HS-27A (cell line): ENCODE measurements around the gene PCBP1.
"Not testable (repeated sequence)": the region's sequence is repeated elsewhere in the genome, so short reads cannot be mapped to it uniquely, and the experiment has no call there.

Source experiments
- DNase-seq: peaks from one replicate; pipeline ENCODE4 v3.0.0-alpha.2; 2012; ENCODE audit warnings: low read depth, missing footprints

PCBP1 gene

GRCh38 chr2:70124983-70125480 is 37.8 kb downstream of the PCBP1 start:
- no peak for DNase-seq

DNA sequence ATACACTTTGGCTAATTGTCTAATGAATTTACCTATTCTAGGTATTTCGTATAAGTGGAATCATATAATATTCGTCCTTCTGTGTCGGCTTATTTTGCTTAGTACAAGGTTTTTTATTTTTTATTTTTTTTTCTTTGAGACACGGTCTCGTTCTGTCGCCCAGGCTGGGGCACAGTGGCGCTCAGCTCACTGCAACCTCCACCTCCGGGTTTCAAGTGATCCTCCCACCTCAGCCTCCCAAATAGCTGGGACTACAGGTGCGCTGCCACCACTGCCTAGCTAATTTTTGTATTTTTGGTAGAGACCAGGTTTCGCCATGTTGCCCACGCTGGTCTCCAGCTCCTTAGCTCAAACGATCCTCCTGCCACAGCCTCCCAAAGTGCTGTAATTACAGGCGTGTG is 38.2 kb downstream of the PCBP1 start:
- no peak for DNase-seq

DNA sequence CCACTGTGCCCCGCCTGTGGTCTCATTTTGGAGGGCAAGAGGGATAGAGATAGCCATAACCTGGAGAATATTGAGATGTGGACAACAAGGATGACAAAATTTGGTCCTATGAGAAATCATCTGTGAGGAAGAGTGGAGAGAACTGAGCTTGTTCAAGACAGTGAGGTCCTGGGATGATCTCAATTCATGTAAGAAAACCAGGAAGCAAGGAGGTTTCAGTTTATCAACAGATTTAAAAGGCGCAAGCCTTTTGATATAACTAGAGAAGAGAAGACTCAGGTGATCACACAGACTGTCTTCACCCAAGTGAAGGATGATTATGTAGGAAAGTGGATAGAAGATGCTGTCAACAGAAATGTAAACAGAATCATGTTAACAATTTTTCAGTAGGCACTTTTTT is 39.1 kb downstream of the PCBP1 start:
- no peak for DNase-seq

DNA sequence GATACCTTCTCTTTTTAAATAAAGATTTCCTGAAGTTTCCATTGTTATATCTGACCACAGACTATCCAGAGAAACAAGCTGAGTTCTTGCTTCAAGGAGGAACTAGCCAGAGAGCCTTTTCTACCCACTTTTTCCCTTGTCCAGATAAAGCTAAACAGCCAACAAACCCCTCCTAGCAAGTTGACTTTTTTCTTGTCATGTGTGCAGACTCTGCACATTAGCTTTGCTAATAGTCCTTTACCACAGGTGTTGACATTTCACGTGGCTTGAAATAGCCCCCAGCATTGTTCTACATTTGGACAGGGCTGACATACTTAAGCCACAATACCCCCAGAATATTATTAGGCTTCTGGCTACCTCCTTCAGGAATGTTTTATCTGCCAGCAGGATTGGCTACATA is 40.7 kb downstream of the PCBP1 start:
- DNase-seq: no peak

GRCh38 chr2:70131344-70132143 is 44.3 kb downstream of the PCBP1 start:
- DNase-seq: not testable (repeated sequence)

DNA sequence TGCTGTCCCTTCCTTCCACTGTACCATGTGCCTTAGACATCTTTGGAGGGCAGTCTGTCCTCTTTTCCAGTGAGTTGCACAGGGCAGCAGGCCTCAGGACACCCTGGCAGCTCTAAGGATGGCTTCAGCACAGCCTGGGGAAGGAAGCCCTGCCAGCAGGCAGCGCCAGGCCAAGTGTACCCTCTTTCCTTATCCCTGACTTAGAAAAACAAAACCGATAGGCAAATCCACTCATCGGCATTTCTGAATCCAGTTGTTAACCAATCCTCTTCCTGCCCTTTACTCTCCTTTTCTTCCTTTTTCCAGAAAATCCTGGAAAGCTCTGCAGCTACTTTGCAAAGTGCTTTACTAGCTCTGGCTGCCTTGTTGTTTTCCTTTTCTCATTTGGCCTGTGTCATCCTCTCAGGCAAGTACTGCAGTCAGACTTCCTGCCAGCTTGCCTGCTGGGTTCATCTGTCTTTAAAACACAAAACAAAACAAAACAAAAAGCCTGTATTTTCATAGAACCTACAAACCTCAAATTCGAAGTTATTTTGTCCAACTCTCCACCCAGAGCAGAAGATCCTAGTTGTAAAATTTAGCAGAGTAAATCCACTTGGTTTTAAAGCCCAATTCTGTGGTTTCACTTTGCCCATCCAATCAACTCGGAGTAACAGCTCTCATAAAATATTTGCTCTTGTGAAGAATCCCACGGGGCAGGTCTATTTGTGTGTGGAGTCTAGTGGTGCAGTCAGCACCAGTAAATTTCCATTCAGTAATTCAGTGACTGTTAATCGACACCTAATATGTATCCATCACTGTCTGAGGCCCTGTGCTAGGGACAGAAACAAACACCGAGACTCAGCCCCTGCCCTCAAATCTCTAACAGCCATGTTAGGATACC is 45.2 kb downstream of the PCBP1 start:
- DNase-seq: no peak

DNA sequence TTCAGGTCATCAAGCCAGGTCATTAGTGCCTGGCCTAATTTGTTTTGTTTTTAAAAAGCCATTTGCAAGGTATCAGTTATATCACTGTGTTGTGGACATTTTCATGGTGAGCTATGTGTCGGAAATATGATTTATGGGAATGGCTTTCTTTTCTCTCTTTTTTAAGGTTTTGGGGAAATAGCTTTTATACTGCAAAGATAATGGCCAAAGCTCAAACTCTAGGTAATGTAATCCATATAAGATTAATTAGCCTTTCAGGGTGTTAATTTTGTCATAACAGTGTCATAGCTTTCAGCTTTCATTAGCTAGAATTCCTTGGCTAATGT is 45.8 kb downstream of the PCBP1 start:
- no peak for DNase-seq

GRCh38 chr2:70133491-70134322 is 46.4 kb downstream of the PCBP1 start:
- no peak for DNase-seq

DNA sequence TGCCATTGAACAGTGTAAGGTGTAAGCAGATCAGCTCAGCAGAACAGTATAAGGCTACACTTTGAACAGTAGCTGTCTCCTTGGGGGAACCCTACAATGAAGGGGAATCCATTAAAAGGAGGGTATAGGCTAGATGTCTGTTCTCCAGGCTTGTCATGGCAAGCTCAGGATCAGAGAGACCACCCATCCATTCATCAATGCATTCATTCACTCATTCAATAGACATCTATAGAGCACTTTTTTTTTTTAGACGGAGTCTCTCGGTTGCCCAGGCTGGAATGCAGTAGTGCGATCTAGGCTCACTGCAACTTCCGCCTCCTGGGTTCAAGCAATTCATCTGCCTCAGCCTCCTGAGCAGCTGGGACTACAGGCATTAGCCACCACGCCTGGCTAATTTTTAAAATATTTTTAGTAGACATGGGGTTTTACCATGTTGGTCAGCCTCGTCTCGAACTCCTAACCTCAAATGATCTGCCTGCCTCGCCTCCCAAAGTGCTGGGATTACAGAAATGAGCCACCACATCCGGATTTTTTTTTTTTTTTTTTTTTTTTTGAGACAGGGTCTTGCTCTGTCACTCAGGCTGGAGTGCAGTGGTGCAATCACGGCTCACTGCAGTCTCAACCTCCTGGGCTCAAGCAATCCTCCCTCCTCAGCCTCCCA is 47.2 kb downstream of the PCBP1 start:
- not testable (repeated sequence) for DNase-seq
